GM23248 (cell line): ENCODE measurements around the gene SLC2A10. TPM values are rescaled to one million over a fixed set of nuclear protein-coding genes. Genes with fewer than 3 reads are reported as not detected.

Experiments used
- DNase-seq: peaks from one replicate; pipeline ENCODE4 v3.0.0-alpha.2; 2015
- H2AFZ ChIP-seq: fragments of 200-600 bp; sonication (generic); 2 replicates; pipeline ENCODE4 v1.6.1; 2016; ENCODE audit warnings: antibody characterized with exemption
- H3F3A ChIP-seq: fragments of 200-600 bp; sonication (generic); 2 replicates; pipeline ENCODE4 v1.6.1; 2016; ENCODE audit warnings: mild to moderate bottlenecking, antibody characterized with exemption, mixed run types; ENCODE audit not compliant: insufficient read depth
- H3K27ac ChIP-seq: fragments of 200-600 bp; sonication (generic); 2 replicates; pipeline ENCODE4 v1.5.1; 2016; ENCODE audit warnings: mild to moderate bottlenecking
- H3K27me3 ChIP-seq: fragments of 200-600 bp; sonication (generic); replicated peaks from 2 replicates; pipeline ENCODE4 v1.6.1; 2016; ENCODE audit warnings: mild to moderate bottlenecking; ENCODE audit not compliant: insufficient read depth
- H3K36me3 ChIP-seq: fragments of 200-600 bp; sonication (generic); 2 replicates; pipeline ENCODE4 v1.6.1; 2016; ENCODE audit warnings: low read depth, mild to moderate bottlenecking
- H3K4me1 ChIP-seq: fragments of 200-600 bp; sonication (generic); 2 replicates; pipeline ENCODE4 v1.6.1; 2016; ENCODE audit warnings: mild to moderate bottlenecking; ENCODE audit not compliant: insufficient read depth
- H3K4me2 ChIP-seq: fragments of 200-600 bp; sonication (generic); one replicate; pipeline ENCODE4 v1.6.1; 2016; ENCODE audit warnings: mild to moderate bottlenecking; ENCODE audit not compliant: unreplicated experiment
- H3K4me3 ChIP-seq: fragments of 200-600 bp; sonication (generic); 2 replicates; pipeline ENCODE4 v1.5.1; 2016; ENCODE audit warnings: mild to moderate bottlenecking
- H3K79me2 ChIP-seq: fragments of 200-600 bp; sonication (generic); 2 replicates; pipeline ENCODE4 v1.6.1; 2016; ENCODE audit warnings: mild to moderate bottlenecking; ENCODE audit not compliant: insufficient read depth
- H3K9ac ChIP-seq: fragments of 200-600 bp; sonication (generic); 2 replicates; pipeline ENCODE4 v1.6.1; 2016; ENCODE audit warnings: mild to moderate bottlenecking
- H3K9me2 ChIP-seq: fragments of 200-600 bp; sonication (generic); 2 replicates; pipeline ENCODE4 v1.6.1; 2016; ENCODE audit warnings: mixed run types, mild to moderate bottlenecking, moderate library complexity; ENCODE audit not compliant: insufficient read depth
- H3K9me3 ChIP-seq: fragments of 200-600 bp; sonication (generic); one replicate; pipeline ENCODE4 v1.6.1; 2017; ENCODE audit warnings: low read depth
- H4K20me1 ChIP-seq: fragments of 200-600 bp; sonication (generic); 2 replicates; pipeline ENCODE4 v1.6.0; 2016; ENCODE audit not compliant: insufficient read depth
- EZH2 ChIP-seq: fragments of 200-600 bp; sonication (generic); IDR thresholded peaks from 2 replicates; pipeline ENCODE4 v1.6.1; 2018; ENCODE audit warnings: antibody characterized with exemption, mild to moderate bottlenecking; ENCODE audit not compliant: insufficient read depth, poor library complexity, severe bottlenecking
- EZH2phosphoT487 ChIP-seq: fragments of 200-600 bp; sonication (generic); IDR thresholded peaks from 2 replicates; pipeline ENCODE4 v1.6.1; 2018; ENCODE audit warnings: antibody characterized with exemption, moderate library complexity, mild to moderate bottlenecking, low read depth; ENCODE audit not compliant: insufficient read depth
- WGBS, 2 experiments: methylation state at CpG; one replicate each; pipeline ENCODE4 v1.1.6; 2015 to 2017; ENCODE audit warnings: low lambda C conversion rate in 2 of 2, low coverage in 1 of 2; ENCODE audit errors: missing lambda C conversion rate in 2 of 2; 5-methylcytosine and 5-hydroxymethylcytosine counted together
- in situ Hi-C: fragments of 300-500 bp; cut with MboI; formaldehyde crosslinking; loops from 2 replicates; pipeline ENCODE4 v1.15.0; 2020
- polyA plus RNA-seq: library from polyadenylated mRNA; unstranded; fragments of >200 nt; fragmentation: Nextera tagmentation; extraction: Ambion mirVana; gene quantifications from 2 replicates; pipeline ENCODE4 v1.2.1, GENCODE V29; 2016
- total RNA-seq: library from RNA; depleted of rRNA; stranded (reverse); fragments of >200 nt; shearing (Covaris generic); gene quantifications from 2 replicates; pipeline ENCODE4 v1.2.3, GENCODE V29; 2014; rRNA removed

Gene SLC2A10
- 48.0 and 50.2 TPM in 2 replicates for total RNA-seq
- 26.2 and 29.7 TPM in 2 replicates for polyA plus RNA-seq

- Histone ChIP-seq H3F3A (peaks cover 20% of the 10 kb centered on the region), H3K4me3 (peak within 1 kb of the TSS; percentile 86), H3K79me2 (peaks cover 49% of the 10 kb centered on the region), H3K9me3 (no peaks in the 10 kb centered on the region), H2AFZ (peak within 1 kb of the TSS; percentile 88), H3K36me3 (no peaks in the 10 kb centered on the region), H3K9me2 (no peaks in the 10 kb centered on the region), H3K4me2 (peak within 1 kb of the TSS; percentile 92), H4K20me1 (no peaks in the 10 kb centered on the region), H3K27me3 (no peaks in the 10 kb centered on the region), H3K4me1 (peaks cover 29% of the 10 kb centered on the region), H3K9ac (peak within 1 kb of the TSS; percentile 95), H3K27ac (peak within 1 kb of the TSS; percentile 63)
- in situ Hi-C loops = no loop called here
- DNase-seq = peak; percentile 86
- 1% methylated on average over 22 to 41 of the region's 67 CpGs for WGBS, 2 experiments
- TF ChIP-seq EZH2phosphoT487 (no peak), EZH2 (no peak)
These were observed at the start of gene SLC2A10 for GRCh38 chr20:46709459-46710152. Gene SLC2A10 (plus strand): TSS chr20:46709649. CDS start chr20:46709737, 88 bp downstream.

DNA sequence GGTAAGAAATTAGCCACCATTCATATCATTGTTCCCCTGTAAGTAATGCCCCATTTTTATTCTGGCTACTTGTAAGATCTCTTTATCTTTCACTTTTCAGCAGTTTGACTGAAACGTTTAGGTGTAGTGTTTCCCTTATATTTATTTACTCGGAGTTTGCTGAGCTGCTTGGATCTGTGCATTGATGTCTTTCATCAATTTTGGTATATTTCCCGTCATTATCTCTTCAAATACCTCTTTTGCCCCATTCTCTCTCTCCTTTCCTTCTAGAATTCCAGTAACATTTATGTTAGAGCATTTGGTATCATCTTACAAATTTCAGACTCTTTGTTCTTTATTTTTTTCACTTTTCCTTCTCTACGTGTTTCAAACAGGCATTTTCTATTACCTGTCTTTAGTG is 49.0 kb upstream of the SLC2A10 start:
- no peaks in the 10 kb centered on the region for H3K79me2 ChIP-seq
- DNase-seq = no peak
- H3K9ac ChIP-seq = no peak overlapping the region
- in situ Hi-C loops = no loop called here
- H4K20me1 ChIP-seq = no peaks in the 10 kb centered on the region
- H3K4me1 ChIP-seq = no peaks in the 10 kb centered on the region
- H3K9me2 ChIP-seq = no peaks in the 10 kb centered on the region
- H3K4me3 ChIP-seq = no peak overlapping the region
- H3K27ac ChIP-seq = no peak overlapping the region
- H3K9me3 ChIP-seq = no peaks in the 10 kb centered on the region
- no peak overlapping the region for H2AFZ ChIP-seq
- 77 to 81% methylated on average over 4 of the region's 4 CpGs for WGBS, 2 experiments
- H3K4me2 ChIP-seq = no peak overlapping the region
- H3K27me3 ChIP-seq = no peaks in the 10 kb centered on the region
- no peak for TF ChIP-seq EZH2phosphoT487
- no peak for TF ChIP-seq EZH2
- no peaks in the 10 kb centered on the region for H3F3A ChIP-seq
- no peaks in the 10 kb centered on the region for H3K36me3 ChIP-seq

GRCh38 chr20:46661659-46662058 is 47.8 kb upstream of the SLC2A10 start:
- Histone ChIP-seq H3K27ac (no peak overlapping the region), H3K4me3 (no peak overlapping the region), H3K9me2 (no peaks in the 10 kb centered on the region), H3K36me3 (no peaks in the 10 kb centered on the region), H3K4me1 (no peaks in the 10 kb centered on the region), H3K9me3 (no peaks in the 10 kb centered on the region), H4K20me1 (no peaks in the 10 kb centered on the region), H3K27me3 (no peaks in the 10 kb centered on the region), H3K4me2 (no peak overlapping the region), H3K79me2 (no peaks in the 10 kb centered on the region), H3K9ac (no peak overlapping the region), H2AFZ (no peak overlapping the region), H3F3A (no peaks in the 10 kb centered on the region)
- WGBS, 2 experiments = 90 to 96% methylated on average over 1 of the region's 1 CpG
- no peak for TF ChIP-seq EZH2phosphoT487
- no peak for TF ChIP-seq EZH2
- no peak for DNase-seq
- in situ Hi-C loops = no loop called here

DNA sequence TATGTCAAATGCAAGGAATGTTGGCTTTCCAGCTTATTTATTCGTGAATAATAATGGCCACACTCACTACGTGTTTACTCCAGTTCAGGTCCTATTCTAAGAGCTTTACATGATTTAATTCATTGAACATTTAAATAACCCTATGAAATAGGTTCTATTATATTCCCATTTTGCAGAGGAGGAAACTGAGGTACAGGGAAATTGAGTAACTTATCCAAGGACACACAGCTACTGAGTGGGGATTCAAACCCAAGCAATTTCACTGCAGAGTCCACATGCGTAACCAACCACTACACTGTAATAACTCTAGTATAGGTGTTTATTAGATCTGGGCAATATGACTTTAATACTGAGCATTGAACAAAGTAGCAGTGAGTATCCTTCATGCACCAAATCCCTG is 45.9 kb upstream of the SLC2A10 start:
- WGBS, 2 experiments = 90 to 99% methylated on average over 3 of the region's 3 CpGs
- Histone ChIP-seq H3K4me2 (no peak overlapping the region), H3K27ac (no peak overlapping the region), H3K9ac (no peak overlapping the region), H4K20me1 (no peaks in the 10 kb centered on the region), H3K27me3 (no peaks in the 10 kb centered on the region), H3K79me2 (no peaks in the 10 kb centered on the region), H3F3A (no peaks in the 10 kb centered on the region), H3K4me3 (no peak overlapping the region), H3K9me3 (no peaks in the 10 kb centered on the region), H3K36me3 (no peaks in the 10 kb centered on the region), H3K4me1 (no peaks in the 10 kb centered on the region), H2AFZ (no peak overlapping the region), H3K9me2 (no peaks in the 10 kb centered on the region)
- no peak for DNase-seq
- TF ChIP-seq EZH2 = no peak
- no peak for TF ChIP-seq EZH2phosphoT487
- in situ Hi-C loops = no loop called here
